Activated naive CD4-positive, alpha-beta T cell treated with anti-CD3 and anti-CD28 coated beads for 36 hours (primary cell): Measurements from ENCODE around the gene SLC45A2. TPM values are rescaled to one million over a fixed set of nuclear protein-coding genes. Genes with fewer than 3 reads are reported as not detected.
A peak's percentile ranks its signal among the peaks of the same experiment; 100 is the strongest.

Source experiments
- CTCF ChIA-PET: fragments of 350-600 bp; sonication (Branson Sonifier 250); formaldehyde crosslinking; loops from one replicate; lab custom pipeline; 2021; ENCODE audit warnings: antibody characterized with exemption; lab: Charles Lee
- DNase-seq: peaks from one replicate; pipeline ENCODE4 v3.0.0-alpha.2; 2020
- H3K27ac Mint-ChIP-seq: one replicate; pipeline ENCODE4 v1.8.0; 2021; ENCODE audit warnings: mild to moderate bottlenecking, mixed read lengths
- H3K27me3 Mint-ChIP-seq: one replicate; pipeline ENCODE4 v1.8.0; 2021; ENCODE audit warnings: low read depth, mixed read lengths
- H3K36me3 Mint-ChIP-seq: one replicate; pipeline ENCODE4 v1.8.0; 2021; ENCODE audit warnings: low read depth, mixed read lengths
- H3K4me1 Mint-ChIP-seq: one replicate; pipeline ENCODE4 v1.8.0; 2021; ENCODE audit warnings: low read depth, mixed read lengths
- H3K4me3 Mint-ChIP-seq: one replicate; pipeline ENCODE4 v1.8.0; 2021; ENCODE audit warnings: mild to moderate bottlenecking, moderate library complexity, mixed read lengths
- H3K9me3 Mint-ChIP-seq: one replicate; pipeline ENCODE4 v1.8.0; 2021; ENCODE audit warnings: mixed read lengths
- intact Hi-C: fragments of 100-400 bp; cut with micrococcal nuclease; formaldehyde crosslinking; loops from one replicate; pipeline ENCODE4 v1.15.1; 2023
- total RNA-seq, 2 experiments: library from RNA; stranded (reverse); gene quantifications; one replicate each; pipeline ENCODE4 v1.2.3, GENCODE V29; 2021

Gene SLC45A2
- total RNA-seq, 2 experiments from 2014 or later: not detected

DNA sequence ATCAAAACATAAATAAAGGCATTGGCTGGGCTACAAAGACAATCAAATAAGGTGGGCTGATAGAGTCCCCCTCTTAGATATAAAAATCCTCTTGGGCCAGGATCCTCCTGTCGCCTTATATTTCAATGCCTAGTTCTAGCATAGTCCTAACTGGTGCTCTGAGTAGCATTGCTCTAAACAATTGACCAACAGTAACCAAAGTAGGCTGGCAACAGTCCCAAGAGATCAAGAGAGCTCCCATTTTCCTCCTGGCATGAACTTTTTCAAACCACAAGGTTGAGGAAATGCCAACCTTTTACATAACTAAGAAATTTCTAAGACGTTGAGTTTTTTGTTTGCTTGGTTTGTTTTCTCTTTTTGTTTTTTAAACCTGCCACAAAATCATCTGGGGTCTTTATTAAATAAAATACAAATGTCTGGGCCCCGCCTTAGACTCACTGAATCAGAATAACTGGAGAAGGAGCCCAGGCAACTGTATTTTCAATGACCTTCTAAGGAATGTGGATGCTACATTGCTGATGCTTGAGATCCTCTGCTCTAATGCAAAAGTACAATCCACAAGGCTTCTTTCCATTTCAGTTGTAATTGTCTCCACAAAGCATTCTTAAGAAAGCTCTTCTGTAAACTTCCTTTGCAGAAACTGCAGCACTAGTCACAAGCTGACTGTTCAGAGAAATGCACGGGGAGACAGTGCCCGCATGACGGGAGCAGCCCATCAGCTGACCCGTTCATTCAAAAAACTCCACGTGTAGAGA, 2.9 kb downstream of the SLC45A2 start:
- CTCF ChIA-PET: interaction anchor here (1.6 kb wide), 1 partner anchor 11 kb away, joined by 6 read pairs; no protein-coding TSS in a partner anchor
- intact Hi-C loops: no loop called here
- no peak for DNase-seq
- Mint-ChIP-seq H3K4me3 (no peak overlapping the region), H3K9me3 (no peaks in the 10 kb centered on the region), H3K36me3 (no peaks in the 10 kb centered on the region), H3K27me3 (no peaks in the 10 kb centered on the region), H3K27ac (no peak overlapping the region), H3K4me1 (no peaks in the 10 kb centered on the region)

- H3K4me1 Mint-ChIP-seq: no peaks in the 10 kb centered on the region
- no peak overlapping the region for H3K4me3 Mint-ChIP-seq
- DNase-seq: no peak
- H3K9me3 Mint-ChIP-seq: no peaks in the 10 kb centered on the region
- CTCF ChIA-PET: interaction anchor here (0.5 to 3.3 kb wide), 2 partner anchors 10 to 33 kb away, joined by 3 to 14 read pairs; no protein-coding TSS in a partner anchor
- intact Hi-C loops: no loop called here
- H3K27ac Mint-ChIP-seq: no peak overlapping the region
- H3K27me3 Mint-ChIP-seq: peaks cover 2% of the 10 kb centered on the region
- H3K36me3 Mint-ChIP-seq: no peaks in the 10 kb centered on the region
Observed at GRCh38 chr5:33980030-33980429, 4.5 kb downstream of the SLC45A2 start.

GRCh38 chr5:33978306-33978705, 6.2 kb downstream of the SLC45A2 start:
- intact Hi-C loops: no loop called here
- CTCF ChIA-PET: interaction anchor here (3.3 kb wide), 1 partner anchor 9 kb away, joined by 14 read pairs; no protein-coding TSS in a partner anchor

GRCh38 chr5:33976307-33976706, 8.2 kb downstream of the SLC45A2 start:
- H3K27ac Mint-ChIP-seq: no peak overlapping the region
- no peak for DNase-seq
- CTCF ChIA-PET: interaction anchor here (0.7 kb wide), 1 partner anchor 21 kb away, joined by 4 read pairs; no protein-coding TSS in a partner anchor
- H3K36me3 Mint-ChIP-seq: no peaks in the 10 kb centered on the region
- H3K4me1 Mint-ChIP-seq: peaks cover 9% of the 10 kb centered on the region
- no peaks in the 10 kb centered on the region for H3K9me3 Mint-ChIP-seq
- no peak overlapping the region for H3K4me3 Mint-ChIP-seq
- intact Hi-C loops: no loop called here
- peaks cover 2% of the 10 kb centered on the region for H3K27me3 Mint-ChIP-seq

More at GRCh38 chr5:33978306-33978705, 6.2 kb downstream of the SLC45A2 start:
- Mint-ChIP-seq H3K27me3 (peaks cover 2% of the 10 kb centered on the region), H3K4me3 (no peak overlapping the region), H3K27ac (no peak overlapping the region), H3K4me1 (peaks cover 3% of the 10 kb centered on the region), H3K9me3 (no peaks in the 10 kb centered on the region), H3K36me3 (no peaks in the 10 kb centered on the region)
- DNase-seq: no peak

DNA sequence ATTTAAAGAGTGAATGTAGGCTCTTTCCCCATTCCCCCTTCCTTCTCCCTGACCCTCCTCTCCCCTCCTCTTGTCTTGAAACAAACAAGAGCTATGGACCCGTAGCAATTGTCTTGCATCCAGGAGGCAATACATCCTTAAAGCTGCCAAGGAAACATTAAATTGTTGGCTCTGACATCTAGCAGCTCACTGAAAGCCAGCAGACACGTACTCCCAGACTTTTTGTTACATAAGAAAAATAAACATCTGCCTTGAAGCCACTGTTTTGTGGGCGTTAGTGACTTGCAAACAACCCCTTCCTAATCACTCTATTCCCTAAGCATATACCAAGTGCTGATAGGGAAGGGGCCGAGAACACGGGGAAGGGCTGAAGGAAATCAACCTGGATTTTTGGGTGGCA, 8.6 kb downstream of the SLC45A2 start:
- CTCF ChIA-PET: interaction anchor here (0.7 kb wide), 1 partner anchor 21 kb away, joined by 4 read pairs; no protein-coding TSS in a partner anchor
- intact Hi-C loops: loop anchor here (2.0 kb wide), 1 partner anchor 31 kb away; no protein-coding TSS in a partner anchor
- Mint-ChIP-seq H3K4me1 (peaks cover 9% of the 10 kb centered on the region), H3K27me3 (peaks cover 2% of the 10 kb centered on the region), H3K9me3 (no peaks in the 10 kb centered on the region), H3K4me3 (no peak overlapping the region), H3K27ac (no peak overlapping the region), H3K36me3 (no peaks in the 10 kb centered on the region)
- no peak for DNase-seq

GRCh38 chr5:33973271-33973670, 11.2 kb downstream of the SLC45A2 start:
- Mint-ChIP-seq H3K36me3 (no peaks in the 10 kb centered on the region), H3K27me3 (peaks cover 2% of the 10 kb centered on the region), H3K27ac (no peak overlapping the region), H3K4me3 (no peak overlapping the region), H3K4me1 (peaks cover 9% of the 10 kb centered on the region), H3K9me3 (no peaks in the 10 kb centered on the region)
- no peak for DNase-seq
- intact Hi-C loops: loop anchor here (5.0 kb wide), 1 partner anchor 36 kb away; the partner anchor contains the start of gene RXFP3
- CTCF ChIA-PET: no interaction called here

GRCh38 chr5:33969572-33970452, 14.7 kb downstream of the SLC45A2 start:
- Mint-ChIP-seq H3K36me3 (no peaks in the 10 kb centered on the region), H3K27ac (no peak overlapping the region), H3K4me1 (peaks cover 13% of the 10 kb centered on the region), H3K4me3 (no peak overlapping the region), H3K9me3 (no peaks in the 10 kb centered on the region), H3K27me3 (no peaks in the 10 kb centered on the region)
- CTCF ChIA-PET: interaction anchor here (0.6 to 3.1 kb wide), 22 partner anchors 9 to 534 kb away, joined by 3 to 18 read pairs (median 4); partner anchors contain the start of genes AMACR and RXFP3
- peak; percentile 12 for DNase-seq
- intact Hi-C loops: loop anchor here (1.0 to 5.0 kb wide), 3 partner anchors 33 to 534 kb away; partner anchors contain the start of gene RXFP3

DNA sequence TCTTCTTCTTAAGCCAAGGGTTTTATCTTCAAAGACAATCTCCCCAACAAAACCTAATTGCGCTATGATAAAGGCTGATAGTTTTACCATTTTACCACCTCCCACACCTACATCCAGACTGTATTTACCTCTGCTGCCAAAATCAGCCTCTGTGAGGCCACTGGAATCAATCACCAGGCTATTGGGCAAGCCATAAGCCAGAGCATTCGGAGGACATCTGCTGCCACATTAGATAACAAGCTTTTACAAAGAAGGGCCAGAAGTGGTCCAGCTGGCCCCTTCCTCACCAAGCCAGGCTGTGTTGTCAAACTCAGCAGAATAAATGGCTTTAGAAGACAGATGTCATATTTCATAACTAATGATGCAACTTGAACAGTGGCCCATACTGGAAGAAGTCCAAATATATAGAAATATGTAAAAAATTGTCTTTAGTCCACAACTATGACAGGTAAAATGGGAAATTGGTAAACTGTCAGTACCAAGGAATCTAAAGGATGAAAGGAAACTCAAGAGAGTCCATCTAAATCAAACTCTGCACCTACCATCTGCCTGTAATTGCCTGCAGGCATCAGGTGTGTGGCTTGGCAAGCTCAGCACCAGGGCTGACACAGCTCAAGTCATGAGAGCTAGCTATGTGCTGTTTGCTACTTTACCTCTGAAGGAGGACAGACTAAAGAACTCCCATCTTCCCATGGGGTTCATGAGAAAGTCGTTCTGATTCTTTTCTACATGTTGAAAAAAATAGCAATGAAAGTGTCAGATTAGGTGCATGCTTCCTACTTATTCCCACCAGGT, 16.1 kb downstream of the SLC45A2 start:
- CTCF ChIA-PET: interaction anchor here (1.1 to 3.1 kb wide), 4 partner anchors 11 to 532 kb away, joined by 3 to 14 read pairs (median 4); no protein-coding TSS in a partner anchor
- intact Hi-C loops: no loop called here

DNA sequence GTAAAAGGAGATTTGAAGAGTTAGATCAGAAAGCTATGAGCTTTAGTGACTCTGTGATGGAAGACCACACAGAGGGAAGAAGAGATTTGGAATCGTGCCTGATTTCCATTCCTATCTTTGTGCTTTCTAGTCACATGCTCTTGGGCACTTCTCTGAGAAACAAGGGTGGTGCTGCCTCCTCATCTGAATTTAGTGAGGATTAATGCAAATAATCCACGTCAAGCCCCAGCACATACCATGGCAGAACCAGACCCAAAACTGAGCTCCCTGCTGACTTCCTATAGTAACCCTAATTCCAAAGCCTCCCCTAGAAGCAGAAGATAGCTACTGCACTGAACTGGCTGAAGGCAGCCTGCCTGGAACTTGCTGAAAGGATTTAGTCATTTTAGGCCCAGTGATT, 17.7 kb downstream of the SLC45A2 start:
- H3K4me1 Mint-ChIP-seq: peaks cover 9% of the 10 kb centered on the region
- CTCF ChIA-PET: no interaction called here

More for the DNA sequence above, 16.1 kb downstream of the SLC45A2 start:
- H3K9me3 Mint-ChIP-seq: no peaks in the 10 kb centered on the region
- no peaks in the 10 kb centered on the region for H3K27me3 Mint-ChIP-seq
- no peaks in the 10 kb centered on the region for H3K36me3 Mint-ChIP-seq
- no peak overlapping the region for H3K4me3 Mint-ChIP-seq
- peaks cover 16% of the 10 kb centered on the region for H3K4me1 Mint-ChIP-seq
- no peak overlapping the region for H3K27ac Mint-ChIP-seq
- DNase-seq: no peak

DNA sequence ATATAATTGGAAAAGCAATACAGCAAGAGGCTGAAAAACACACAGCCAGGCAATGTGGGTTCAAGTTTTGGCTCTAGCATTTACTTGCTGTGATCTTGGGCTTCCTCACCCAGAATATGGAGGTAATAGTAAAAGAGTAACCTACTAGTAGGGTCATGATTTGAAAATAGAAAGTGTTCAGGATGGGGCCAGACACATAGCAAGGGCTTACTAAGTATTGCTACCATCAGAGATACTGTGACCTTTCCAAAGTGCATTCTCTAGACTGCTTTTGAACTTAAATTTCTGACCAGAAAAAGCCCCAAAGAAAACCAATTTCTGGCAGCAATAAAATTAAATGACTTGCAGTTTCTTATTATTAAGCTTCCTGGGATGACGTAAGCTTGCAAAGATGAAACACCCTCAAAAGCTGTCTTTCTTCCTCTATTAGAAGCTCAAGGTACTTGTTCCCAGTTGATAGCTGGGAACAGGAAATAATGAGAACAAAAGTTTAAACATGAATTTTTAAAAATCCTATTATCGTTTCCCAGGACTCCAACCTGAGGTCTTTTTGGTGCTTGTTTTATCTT, 20.3 kb downstream of the SLC45A2 start:
- Mint-ChIP-seq H3K4me1 (peaks cover 9% of the 10 kb centered on the region), H3K27me3 (no peaks in the 10 kb centered on the region), H3K4me3 (no peak overlapping the region), H3K9me3 (no peaks in the 10 kb centered on the region), H3K27ac (no peak overlapping the region), H3K36me3 (no peaks in the 10 kb centered on the region)
- CTCF ChIA-PET: interaction anchor here (1.1 kb wide), 1 partner anchor 29 kb away, joined by 3 read pairs; no protein-coding TSS in a partner anchor
- no peak for DNase-seq
- intact Hi-C loops: no loop called here

More for the DNA sequence above, 17.7 kb downstream of the SLC45A2 start:
- DNase-seq: no peak
- Mint-ChIP-seq H3K9me3 (no peaks in the 10 kb centered on the region), H3K27me3 (no peaks in the 10 kb centered on the region), H3K27ac (no peak overlapping the region), H3K36me3 (no peaks in the 10 kb centered on the region), H3K4me3 (no peak overlapping the region)
- intact Hi-C loops: no loop called here

GRCh38 chr5:33958176-33958575, 26.3 kb downstream of the SLC45A2 start:
- Mint-ChIP-seq H3K4me1 (no peaks in the 10 kb centered on the region), H3K36me3 (no peaks in the 10 kb centered on the region), H3K4me3 (no peak overlapping the region), H3K27me3 (peaks cover 3% of the 10 kb centered on the region), H3K27ac (no peak overlapping the region), H3K9me3 (peaks cover 3% of the 10 kb centered on the region)
- no peak for DNase-seq
- CTCF ChIA-PET: interaction anchor here (1.6 kb wide), 1 partner anchor 18 kb away, joined by 3 read pairs; no protein-coding TSS in a partner anchor
- intact Hi-C loops: no loop called here
